Stimulated activated CD4-positive, alpha-beta T cell treated with anti-CD3 and anti-CD28 coated beads, Interleukin-12 subunit alpha, Interleukin-12 subunit beta, amount 100 ng/mL, for 24 hours (primary cell): ENCODE measurements around the gene RGS1.

ENCODE experiments used
- DNase-seq, 2 experiments: peaks; one replicate each; pipeline ENCODE4 v3.0.0-alpha.2; 2020; ENCODE audit warnings: low read depth in 2 of 2

RGS1 gene

GRCh38 chr1:192553741-192554140 is 21.8 kb upstream of the RGS1 start:
- no peak for DNase-seq

- no peak for DNase-seq
Observed at GRCh38 chr1:192554904-192555303, 20.7 kb upstream of the RGS1 start.

GRCh38 chr1:192555399-192555798 is 20.2 kb upstream of the RGS1 start:
- no peak for DNase-seq

- no peak for DNase-seq
Observed at GRCh38 chr1:192557841-192558595, 17.6 kb upstream of the RGS1 start.

GRCh38 chr1:192559115-192560006 is 16.2 kb upstream of the RGS1 start:
- no peak for DNase-seq

- no peak for DNase-seq
Observed at GRCh38 chr1:192561301-192561700, 14.3 kb upstream of the RGS1 start.

- no peak for DNase-seq
Observed at GRCh38 chr1:192563129-192563528, 12.4 kb upstream of the RGS1 start.

- DNase-seq = no peak
Observed at GRCh38 chr1:192564099-192564498, 11.5 kb upstream of the RGS1 start.

GRCh38 chr1:192565946-192566345 is 9.6 kb upstream of the RGS1 start:
- no peak for DNase-seq

- no peak for DNase-seq
Observed at GRCh38 chr1:192566657-192567056, 8.9 kb upstream of the RGS1 start.

GRCh38 chr1:192568063-192568462 is 7.5 kb upstream of the RGS1 start:
- DNase-seq = no peak

- DNase-seq = no peak
Observed at GRCh38 chr1:192571668-192572067, 3.9 kb upstream of the RGS1 start.

- DNase-seq = no peak
Observed at GRCh38 chr1:192573499-192573898, 2.1 kb upstream of the RGS1 start.

- DNase-seq = no peak
Observed at GRCh38 chr1:192574073-192574472, 1.5 kb upstream of the RGS1 start.

GRCh38 chr1:192576190-192577144 is 894 bp downstream of the RGS1 start:
- DNase-seq = no peak

GRCh38 chr1:192577145-192578140 is 1.9 kb downstream of the RGS1 start:
- DNase-seq = no peak

- no peak for DNase-seq
Observed at GRCh38 chr1:192578144-192578909, 2.8 kb downstream of the RGS1 start.

- DNase-seq = no peak
Observed at GRCh38 chr1:192579010-192579738, 3.6 kb downstream of the RGS1 start.

GRCh38 chr1:192580351-192580962 is 4.9 kb downstream of the RGS1 start:
- DNase-seq = no peak
